ENCODE data around the gene PKD1.

The PKD1 gene

DNA sequence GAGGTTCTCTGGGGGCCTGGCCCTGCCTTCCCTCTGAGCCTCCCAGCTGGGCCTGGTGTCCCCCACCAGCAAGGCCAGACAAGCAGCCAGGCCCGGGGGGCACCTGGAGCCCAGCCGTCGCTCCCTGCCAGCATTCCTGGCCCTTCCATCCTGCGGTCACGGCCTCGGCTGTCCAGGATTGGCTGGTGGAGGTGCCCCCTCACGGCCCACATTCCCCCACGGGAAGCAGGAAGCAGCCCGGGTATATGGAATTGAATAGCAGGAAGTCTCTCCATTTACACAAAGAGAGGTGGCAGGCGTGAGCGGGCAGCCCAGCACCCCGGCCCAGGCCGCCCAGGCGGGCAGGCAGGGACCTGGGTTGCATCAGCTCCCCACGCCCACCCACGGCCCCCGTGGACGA is 34.4 kb upstream of the PKD1 start:
- DNase-seq (ENCODE audit: low read depth) = no peak

DNA sequence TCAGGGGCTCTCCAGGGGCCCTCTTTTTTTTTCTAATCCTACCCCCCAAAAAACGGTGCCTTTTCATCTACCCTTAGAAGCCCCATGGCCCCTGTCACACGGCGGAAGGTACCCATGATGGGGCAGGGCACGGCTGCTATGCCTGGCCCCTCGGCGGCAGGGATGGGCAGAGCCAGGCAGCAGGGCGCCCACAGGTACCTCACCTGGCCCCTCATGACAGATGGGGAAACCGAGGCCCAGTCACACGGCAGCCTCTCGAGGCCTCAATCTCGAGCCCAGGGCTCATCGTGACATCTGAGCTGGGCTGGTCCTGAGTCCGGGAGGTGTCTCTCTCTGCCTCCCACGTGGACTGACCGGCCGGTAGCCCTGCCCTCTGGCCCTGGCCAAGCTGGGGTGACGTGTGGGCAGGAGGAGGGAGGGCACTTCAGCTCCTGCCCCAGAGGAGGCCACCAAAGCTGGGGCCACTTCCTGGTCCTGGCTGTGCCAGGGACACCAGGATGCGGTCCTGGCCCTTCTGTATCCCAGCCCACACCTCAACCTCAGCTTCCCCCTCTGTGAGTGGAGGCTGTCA is 31.5 kb upstream of the PKD1 start:
- DNase-seq (ENCODE audit: low read depth) = no peak

DNA sequence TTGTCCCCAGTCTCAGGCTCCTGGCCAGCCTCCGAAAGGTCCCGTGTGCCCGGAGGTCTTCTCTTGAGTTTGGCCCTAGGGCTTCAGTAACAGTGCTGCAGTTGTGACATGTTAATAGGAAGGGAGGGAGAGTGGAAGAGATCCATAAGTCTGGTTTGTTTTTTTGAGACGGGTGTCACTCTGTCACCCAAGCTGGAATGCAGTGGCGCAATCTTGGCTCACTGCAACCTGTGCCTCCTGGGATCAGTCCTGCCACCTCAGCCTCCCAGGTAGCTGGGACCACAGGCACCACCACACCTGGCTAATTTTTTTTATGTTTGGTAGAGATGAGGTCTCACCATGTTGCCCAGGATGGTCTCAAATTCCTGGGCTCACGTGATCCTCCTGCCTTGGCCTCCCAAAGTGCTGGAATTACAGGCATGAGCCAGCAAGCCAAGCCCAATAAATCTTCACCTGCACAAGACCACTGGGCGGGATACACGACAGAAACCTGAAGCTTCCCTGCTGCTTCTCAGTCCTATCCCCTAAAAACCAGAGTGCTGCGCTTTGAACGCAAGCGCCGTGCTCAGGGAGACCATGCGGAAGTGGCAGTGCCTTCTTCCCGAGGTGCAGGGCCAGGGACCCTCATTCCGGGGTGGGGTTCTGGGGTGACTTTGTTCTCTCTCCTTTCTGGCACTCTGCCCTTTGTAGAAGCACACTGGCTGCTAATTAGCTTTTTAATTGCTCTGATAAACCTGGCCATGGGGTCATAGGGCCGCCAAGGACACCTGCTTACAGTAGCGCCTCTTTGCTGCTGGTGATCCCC is 30.8 kb upstream of the PKD1 start:
- no peak for DNase-seq (ENCODE audit: low read depth)

DNA sequence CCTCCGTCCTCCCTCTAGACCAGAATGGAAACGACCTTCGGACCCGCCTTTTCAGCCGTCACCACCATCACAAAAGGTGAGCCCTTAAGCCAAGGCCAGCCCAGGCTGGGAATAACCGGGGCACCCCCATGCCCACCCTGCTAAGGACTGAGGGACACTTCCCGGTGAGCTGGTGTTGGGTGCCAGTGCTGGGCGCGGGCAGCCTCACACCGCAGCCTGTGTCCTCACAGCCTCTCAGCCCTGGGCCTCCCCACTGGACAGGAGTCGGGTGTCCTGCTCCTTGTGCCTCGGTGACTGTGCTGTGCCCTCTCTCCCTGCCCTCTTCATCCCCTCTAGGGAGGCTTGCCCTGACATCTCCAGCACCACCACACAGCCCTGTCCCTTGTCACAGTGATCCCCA is 30.2 kb upstream of the PKD1 start:
- no peak for DNase-seq (ENCODE audit: low read depth)

DNA sequence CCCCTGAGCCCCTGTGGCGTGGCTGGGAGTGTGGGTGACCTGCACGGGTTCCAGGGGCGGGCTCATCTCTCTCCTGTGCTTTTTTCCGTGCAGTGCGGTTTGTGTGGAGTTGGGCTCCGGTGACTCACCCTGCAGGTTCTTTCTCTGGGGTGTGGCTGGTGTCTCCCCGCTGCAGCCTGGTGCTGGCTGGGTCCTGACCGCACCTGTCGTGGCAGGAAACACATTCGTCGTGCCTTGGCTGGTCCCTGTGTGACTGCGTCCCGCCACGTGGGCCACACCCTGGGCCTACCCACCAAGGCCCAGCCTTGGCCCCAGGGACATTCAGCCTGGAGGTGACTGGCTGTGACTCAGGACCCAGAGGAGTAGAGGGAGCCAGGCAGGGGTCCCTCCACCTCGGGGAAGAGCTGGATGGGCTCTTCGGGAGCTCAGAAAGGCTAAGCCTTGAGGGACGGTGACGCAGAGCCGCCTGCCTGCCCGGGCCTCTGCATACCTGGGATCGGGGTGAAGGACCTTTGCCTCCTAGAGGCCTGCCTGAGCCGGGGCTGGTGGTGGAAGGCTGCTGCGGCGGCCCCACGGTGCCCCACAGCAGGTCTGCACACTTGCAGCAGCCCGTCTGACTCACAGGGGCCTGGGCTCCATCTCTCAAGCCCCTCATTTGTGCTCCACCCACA is 27.6 kb upstream of the PKD1 start:
- DNase-seq (ENCODE audit: low read depth) = no peak

DNA sequence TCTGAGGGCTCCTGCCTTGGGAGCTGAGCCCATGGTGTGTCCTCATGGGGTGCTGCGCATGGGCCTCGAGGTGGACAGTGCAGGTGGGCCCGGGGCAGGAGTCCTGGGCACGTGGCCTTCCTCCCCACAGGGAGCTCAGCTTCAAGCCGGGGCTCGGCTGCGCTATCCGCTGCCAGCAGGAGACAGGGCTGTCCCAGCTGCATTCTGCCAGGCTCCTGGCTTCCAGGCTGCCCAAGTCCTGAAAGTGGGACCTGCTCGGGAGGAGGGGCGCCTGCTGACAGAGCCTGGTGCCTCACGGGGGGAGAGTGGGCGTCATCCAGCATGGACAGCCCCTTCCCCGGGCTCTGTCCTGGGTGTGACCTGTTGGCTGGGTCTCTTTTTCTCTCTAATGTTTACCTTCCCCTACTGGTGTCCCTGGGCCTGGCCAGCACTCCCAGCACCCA is 27.0 kb upstream of the PKD1 start:
- DNase-seq (ENCODE audit: low read depth) = no peak

DNA sequence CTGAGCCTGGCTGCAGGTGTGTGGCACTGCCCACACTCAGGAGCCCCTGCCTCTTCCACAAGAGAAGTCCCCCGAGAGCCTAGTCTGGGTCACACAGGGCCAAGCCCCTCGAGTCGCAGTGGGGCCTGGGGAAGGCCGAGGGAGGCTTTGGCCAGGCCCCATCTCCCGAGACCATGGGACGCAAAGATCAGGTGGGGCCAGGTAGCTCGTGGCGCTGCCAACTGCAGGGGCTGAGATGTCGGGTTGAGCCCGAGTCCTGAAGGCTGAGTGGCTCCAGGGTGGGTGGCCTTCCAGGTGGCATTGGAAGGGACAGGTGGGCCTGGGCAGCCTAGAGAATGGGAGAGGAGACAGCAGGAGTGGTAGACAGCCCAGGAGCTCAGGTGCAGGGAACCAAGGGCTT is 26.2 kb upstream of the PKD1 start:
- no peak for DNase-seq (ENCODE audit: low read depth)

DNA sequence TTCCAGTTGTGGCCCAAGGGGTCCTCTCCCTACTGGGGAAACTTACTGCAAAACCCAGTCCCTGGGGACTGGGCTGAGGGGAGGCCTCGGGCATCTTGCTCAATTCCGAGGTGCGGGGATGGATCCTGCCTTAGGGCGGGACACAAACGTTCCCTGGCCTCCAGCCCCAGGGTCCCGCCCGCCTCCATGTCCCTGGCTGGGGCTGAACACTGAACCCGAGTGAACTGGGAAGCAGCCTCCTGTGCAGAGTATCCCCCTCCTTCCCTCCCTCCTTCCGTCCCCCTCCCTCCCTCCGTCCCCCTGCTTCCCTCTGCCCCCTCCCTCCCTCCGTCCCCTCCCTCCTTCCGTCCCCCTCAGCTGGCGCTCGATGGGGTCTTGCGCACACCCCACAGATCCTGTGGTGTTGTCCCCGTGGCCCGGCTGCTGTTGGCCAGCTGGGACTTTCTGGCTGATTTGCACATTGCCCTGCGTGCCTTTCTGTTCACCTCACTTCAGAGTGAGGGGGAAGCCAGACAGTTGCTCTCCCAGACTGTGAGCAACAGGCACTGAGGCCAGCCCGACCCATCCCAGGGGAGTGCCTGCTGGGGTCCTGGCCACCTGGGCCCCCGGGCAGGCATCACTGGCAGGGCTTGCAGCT is 25.3 kb upstream of the PKD1 start:
- DNase-seq (ENCODE audit: low read depth) = no peak

DNA sequence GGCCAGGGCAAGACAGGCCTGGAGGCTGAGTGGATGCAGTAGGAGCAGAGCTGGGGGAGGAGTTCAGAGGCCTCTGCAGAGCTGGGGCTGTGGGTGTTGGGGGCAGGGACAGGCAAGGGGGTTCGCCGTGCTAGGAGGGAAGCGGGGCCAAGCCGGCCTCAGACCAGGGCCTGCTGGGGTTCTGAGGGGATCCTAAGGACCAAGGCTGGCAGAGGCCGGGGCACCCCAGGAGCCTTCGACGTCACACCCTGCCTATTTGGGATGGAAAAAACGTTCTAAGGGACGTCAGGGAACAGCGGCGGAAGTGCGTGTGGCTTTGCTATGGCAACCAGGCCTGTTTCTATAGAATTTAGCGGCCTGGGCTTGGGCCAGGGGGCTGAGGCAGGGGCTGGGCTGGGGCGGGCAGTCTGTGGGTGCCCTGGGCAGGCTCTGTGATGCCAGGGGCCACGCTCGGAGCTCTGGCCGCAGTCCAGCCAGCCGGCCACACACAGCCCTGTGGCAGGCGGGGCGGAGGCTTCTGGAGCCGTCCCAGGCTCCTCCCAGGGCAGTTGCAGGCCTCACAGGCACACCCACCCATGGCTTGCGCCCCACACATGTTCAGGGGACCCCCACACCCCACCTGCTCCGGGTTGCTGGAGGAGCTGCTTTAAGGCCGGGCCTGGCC is 23.6 kb upstream of the PKD1 start:
- DNase-seq (ENCODE audit: low read depth) = peak; percentile 77

DNA sequence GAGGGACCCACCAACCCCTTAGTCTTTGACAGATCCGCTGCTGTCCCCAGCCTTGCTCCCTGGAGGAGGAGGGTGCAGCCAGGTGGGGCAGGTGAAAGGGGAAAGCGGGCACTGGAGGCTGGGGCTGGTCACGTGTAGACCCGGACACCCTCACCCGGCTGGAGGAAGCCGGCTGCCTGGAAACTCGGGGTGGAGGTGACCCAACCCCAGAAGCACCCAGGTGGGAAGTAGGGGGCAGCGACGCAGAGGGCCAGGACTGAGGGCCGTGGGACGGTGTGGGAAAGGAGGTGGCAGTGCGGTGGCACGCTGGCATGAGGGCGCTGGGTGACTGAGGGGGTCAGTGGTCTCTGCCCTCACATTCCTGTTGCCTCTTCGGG is 22.6 kb upstream of the PKD1 start:
- DNase-seq (ENCODE audit: low read depth) = no peak

DNA sequence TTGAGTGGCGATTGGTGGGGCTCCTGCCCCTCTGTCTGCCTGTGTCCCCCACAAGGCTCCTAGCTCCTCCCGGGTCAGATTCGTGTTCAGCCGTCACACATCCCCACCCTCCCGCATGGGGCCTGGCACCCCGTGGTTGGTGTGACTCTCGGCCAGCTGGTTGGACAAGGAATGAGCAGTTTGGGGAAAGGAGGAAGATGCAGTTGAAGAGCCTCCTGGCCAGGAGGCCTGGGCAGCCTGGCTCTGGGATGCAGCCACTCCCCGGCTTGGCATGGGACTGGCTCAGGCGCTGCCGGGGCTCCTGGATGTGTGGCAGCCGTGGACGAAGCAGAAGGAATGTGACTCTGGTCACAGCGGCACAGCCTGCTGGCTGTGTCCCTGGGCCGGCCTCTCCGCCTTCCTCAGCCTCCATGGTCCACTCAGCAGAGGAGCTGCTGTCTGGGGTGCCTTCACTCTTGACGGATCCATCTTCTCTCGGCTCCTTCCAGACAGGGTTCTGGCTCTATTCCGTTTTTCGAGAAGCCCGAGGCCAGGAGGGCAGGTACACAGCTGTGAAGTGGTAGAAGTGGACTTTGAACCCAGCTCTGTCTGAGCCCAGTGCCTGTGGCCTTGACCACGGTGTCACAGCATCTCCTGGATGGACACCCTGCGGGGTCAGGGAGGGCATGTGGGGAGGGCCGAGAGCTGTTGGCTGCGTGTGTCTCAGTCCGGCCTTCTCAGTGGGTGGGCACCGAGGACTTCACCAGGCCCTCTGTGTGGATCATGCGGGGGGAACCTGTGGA is 22.0 kb upstream of the PKD1 start:
- DNase-seq (ENCODE audit: low read depth) = no peak

DNA sequence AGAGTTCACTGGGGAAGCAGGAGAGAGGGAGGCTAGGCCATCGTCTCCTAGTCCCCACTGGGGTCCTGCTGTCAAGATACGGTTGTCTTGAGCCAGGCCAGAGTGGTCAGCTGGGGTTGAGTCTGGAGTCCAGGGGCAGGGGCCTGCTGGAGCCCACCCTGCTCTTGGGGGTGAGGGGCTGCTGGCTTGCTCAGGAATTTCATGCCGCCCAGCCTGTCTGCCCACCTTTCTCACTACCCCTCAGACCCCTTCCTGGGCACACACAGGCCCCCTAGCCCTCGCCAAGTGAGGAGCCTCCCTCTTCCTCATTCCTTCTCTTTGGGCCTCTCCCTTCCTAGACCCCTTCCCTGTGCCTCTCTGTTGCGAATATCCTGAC is 21.1 kb upstream of the PKD1 start:
- DNase-seq (ENCODE audit: low read depth) = no peak

DNA sequence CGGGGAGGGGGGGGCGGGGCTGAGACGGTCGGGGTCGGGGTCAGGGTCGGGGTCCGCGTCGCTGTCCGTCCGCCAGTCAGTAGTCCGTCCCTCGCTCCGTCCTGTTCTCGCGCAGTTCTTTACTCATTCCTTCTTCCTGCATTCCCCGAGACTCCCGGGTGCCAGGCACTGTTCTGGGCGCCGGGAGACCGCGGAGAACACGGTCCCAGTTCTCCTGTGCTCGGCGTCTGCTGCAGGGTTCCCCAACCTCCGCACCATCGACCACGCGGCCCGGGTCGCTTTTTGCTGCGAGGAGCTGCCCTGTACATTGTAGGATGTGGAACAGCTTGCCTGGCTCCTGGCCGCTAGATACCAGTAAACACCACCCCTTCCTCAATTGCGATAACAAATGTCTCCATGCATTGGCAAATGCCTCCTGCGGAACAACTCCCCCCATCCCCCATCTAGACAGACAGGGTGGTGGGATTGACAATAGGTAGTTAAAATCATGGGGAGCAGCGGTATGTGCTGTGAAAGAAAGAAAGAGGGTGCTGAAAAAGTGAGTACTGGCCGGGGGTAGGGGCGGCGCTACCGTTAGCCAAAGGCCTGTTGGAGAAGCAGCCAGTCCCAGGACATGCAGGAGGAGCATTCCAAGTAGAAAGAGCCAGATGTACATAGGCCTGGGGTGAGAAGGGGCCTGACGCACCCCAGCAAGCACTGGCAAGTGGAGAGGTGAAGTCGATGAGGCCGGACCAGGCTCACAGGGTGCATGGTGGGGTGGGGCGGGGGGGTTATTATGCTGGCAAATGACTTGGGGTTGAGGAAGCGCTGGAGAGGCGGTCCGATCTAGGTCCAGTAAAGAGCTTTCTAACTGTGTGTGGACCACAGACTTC is 20.5 kb upstream of the PKD1 start:
- no peak for DNase-seq (ENCODE audit: low read depth)

DNA sequence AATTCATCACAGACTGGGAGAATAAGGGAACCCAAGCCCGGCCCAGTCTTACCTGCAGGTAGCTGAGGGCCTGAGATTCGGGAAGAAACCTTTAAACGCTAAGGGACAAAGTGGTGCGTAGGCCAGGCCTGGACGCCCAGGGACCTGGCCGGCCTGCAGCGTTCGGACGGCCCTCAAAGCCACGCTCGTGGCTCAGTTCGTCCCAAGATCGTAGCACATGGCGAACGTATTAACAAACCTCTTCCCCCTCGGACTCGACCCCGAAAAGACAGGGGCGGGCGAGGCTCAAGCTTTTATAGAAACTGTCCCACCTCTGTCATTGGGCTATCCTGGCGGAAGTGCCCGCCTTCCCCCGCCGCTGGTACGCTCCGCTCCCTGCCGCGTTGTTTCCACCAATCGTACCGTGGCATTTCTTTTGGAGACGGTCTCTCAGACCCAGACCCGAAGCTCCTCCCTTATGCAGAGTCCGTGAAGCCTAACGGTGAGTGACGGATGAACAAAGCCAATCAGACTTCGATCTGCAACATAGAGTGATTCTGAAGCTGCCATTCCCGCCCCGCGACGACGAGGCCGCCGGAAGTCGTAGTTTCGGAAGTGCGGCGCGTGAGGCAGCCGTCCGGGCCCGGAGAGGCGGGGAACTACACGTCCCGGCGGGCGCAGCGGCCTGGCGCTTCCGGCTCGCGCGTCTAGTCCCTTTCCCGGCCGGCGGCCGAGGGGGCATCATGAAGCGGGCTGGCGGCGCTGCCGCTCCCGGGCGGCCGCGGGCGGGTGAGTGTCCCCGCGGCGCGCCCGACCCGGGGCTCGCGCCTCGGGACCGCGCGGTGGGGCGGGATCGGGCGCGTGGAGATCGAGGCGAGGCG is 19.6 kb upstream of the PKD1 start, which contains the start of gene TRAF7:
TSS of gene TRAF7 (plus strand) at position 692 of the 860 bp plus-strand sequence. CDS start 8,139 bp downstream, outside the sequence.
- DNase-seq (ENCODE audit: low read depth) = peak; percentile 100

DNA sequence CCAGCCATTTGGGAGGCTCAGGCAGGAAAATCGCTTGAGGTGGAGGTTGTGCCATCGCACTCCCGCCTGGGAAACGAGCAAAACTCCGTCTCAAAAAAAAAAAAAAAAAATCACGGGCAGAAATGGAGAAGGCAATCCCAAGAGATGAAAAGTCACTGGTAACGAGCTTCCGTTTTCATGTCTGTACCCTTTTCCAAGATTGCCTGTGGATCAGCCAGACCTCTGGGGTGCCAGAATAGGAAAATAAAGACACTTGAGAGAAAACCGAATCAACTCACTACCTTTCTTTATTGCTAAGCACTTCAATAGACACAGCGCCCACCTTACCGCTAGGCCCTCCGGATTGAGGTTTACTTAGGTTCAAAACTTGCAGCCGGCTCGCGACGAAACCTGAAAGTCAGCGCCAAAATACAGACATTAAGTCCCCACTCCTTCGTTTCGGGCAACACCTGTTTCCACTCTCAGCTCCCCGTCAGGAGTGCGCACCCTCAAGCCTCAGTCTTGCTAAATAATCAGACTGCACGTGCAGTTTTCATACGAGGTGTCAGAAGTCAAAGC is 18.9 kb upstream of the PKD1 start:
- no peak for DNase-seq (ENCODE audit: low read depth)

DNA sequence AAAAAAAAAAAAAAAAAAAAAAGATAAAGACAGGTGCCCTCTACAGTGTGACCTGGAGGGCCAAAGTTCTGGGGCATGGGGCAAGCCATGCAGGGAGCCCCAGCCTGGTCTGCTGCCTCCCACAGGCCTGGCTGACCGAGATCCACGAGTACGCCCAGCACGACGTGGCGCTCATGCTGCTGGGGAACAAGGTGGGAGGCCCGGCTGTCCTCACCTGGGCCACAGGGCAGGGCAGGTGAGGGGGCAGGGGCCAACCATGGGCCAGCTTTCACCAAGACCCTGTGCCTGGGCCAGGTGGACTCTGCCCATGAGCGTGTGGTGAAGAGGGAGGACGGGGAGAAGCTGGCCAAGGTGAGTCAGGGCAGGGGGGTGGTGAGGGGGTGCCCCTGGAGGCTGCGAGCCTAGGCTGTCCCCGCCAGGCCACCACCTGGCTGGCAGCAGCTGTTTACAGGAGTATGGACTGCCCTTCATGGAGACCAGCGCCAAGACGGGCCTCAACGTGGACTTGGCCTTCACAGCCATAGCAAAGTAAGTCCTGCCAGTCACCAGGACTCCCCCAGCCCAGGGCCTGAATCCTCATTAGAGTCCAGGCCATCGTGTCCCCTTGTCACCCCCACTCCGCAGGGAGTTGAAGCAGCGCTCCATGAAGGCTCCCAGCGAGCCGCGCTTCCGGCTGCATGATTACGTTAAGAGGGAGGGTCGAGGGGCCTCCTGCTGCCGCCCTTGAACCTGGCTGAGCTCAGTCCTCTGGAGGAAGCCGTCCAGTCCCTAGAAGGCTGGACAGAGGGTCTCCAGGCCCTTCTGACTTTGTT is 17.2 kb upstream of the PKD1 start:
- no peak for DNase-seq (ENCODE audit: low read depth)

DNA sequence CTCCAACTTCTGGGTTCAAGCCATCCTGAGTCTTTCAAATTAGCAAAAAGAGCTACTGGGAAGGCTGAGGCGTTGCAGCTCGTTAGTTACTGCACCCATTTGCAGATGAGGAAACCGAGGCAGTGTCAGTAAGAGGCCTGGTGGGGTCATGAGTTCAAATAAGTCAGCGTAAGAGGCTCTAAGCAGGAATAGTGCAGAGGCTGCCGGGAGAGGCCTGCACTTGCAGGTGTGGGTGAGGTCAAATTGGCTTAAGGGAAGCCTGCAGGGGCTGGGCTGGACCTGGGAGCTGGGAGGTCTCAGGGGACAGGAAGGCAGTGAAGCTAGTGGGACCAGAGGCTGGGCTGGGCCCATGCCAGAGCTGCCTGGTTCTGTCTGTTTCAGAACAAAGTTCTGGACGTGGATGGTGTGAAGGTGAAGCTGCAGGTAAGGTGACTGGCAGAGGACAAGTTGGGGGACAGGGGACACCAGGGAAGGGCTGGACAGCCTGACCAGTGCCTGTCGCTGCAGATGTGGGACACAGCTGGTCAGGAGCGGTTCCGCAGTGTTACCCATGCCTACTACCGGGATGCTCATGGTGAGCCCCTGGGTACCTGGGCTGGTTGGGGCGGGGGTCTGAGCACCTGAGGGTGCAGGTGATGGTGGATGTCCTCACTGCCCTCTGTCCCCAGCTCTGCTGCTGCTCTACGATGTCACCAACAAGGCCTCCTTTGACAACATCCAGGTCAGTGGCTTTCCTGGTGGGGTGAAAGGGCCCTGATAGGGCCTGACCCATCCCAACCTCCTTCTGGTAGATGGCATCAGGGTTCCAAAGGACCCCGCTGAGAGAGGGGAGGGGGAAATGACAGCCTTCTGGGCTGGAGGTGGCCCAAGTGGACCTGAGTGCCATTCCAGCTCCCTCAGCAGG is 15.7 kb upstream of the PKD1 start:
- no peak for DNase-seq (ENCODE audit: low read depth)
